ENCODE measurements around the gene OR4M2.
"Not testable (repeated sequence)": the region's sequence is repeated elsewhere in the genome, so short reads cannot be mapped to it uniquely, and the experiment has no call there.

The OR4M2 gene

DNA sequence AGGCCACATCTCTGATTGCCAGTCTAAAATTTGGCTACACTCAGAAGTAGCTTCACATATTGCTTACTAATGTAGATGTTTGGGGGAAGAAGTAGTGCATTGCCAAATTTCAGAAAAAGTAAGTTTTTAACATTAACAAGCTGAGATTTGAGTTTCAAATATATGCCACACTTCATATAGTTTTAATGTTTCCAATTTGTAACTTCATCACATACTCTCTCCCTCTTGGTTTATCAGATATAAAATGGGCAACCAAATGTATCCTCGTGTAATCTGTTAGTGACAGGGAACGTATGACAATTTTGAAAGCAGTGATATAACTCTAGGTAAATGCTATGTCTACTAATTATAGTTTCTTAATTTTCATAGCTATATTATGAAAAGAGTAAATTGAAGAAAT, at the start of gene OR4M2:
Gene OR4M2 (plus strand): TSS at position 301 of the 400 bp plus-strand sequence. CDS start 98 bp downstream, at position 399.
- not testable (repeated sequence) for DNase-seq (ENCODE audit: low spot score); FAIRE-seq

DNA sequence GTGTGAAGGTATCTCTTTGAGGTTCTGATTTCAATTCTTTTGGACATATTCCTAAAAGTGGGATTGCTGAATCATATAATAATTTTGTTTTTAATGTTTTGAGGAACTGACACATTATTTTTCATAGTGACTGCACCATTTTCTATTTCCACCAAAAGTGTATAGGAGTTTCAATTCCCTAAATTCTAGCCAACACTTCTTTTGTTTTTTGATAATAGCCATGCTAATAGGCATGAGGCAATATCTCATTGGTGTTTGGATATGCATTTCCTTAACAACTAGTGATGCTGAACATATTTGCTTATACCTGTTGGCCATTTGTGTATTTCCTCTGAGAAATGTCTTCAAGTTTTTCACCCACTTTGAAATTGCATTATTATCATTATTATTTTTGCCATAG, 11.1 kb upstream of the OR4M2 start:
- FAIRE-seq, result not testable (repeated sequence)

DNA sequence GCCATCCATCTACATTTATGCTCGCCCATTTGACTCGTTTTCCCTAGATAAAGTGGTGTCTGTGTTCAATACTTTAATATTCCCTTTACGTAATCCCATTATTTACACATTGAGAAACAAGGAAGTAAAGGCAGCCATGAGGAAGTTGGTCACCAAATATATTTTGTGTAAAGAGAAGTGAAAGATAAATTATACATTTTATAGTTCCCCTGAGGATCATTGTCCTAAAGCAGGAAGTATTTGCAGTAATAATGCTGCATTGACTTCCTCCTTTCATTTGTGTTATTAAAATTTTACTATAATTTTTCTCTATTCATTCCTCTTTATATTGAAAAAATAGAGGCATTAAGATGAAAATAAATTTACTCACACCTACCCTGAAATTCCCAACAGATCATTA, 1.1 kb downstream of the OR4M2 start:
- not testable (repeated sequence) for DNase-seq (ENCODE audit: low spot score); FAIRE-seq

More for the DNA sequence above, 11.1 kb upstream of the OR4M2 start:
- not testable (repeated sequence) for DNase-seq (ENCODE audit: low spot score)

- DNase-seq (ENCODE audit: low spot score); FAIRE-seq: not testable (repeated sequence)
Observed at GRCh38 chr15:22098616-22099253, 18.4 kb downstream of the OR4M2 start.

GRCh38 chr15:22099289-22099891, 19.1 kb downstream of the OR4M2 start:
- DNase-seq (ENCODE audit: low spot score); FAIRE-seq: not testable (repeated sequence)

DNA sequence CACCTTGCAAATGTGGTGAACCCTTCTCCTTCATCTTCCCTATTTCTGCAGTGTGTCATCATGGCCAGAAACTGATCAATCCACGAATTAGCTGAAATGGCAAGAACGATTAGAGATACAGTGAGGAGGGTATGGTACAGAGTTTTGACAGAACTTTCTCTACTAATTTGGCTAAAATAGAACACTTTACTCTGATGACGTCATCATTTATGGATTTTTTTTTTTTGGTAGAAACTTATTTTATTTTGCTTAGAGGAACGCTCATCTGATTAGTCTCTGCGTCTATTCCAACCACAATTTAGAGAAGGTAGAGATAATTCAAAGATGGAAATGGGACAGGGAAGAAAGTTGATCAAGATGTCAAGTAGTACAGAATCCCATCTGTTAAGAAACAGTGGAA, 41.7 kb downstream of the OR4M2 start:
- FAIRE-seq, result not testable (repeated sequence)

More for the DNA sequence above, 41.7 kb downstream of the OR4M2 start:
- not testable (repeated sequence) for DNase-seq (ENCODE audit: low spot score)
